Right lung (tissue), 5 donors: Measurements from ENCODE around the gene CMTM8. TPM values are rescaled to one million over a fixed set of nuclear protein-coding genes. Genes with fewer than 3 reads are reported as not detected.

ENCODE experiments used
- DNase-seq, 2 donors: peaks; one replicate each; pipeline ENCODE4 v3.0.0-alpha.2; 2013
- polyA plus RNA-seq, 5 donors: library from polyadenylated mRNA; unstranded; fragments of 120-200 nt; gene quantifications; one replicate each; pipeline versions ENCODE4 v1.2.1 to v1.2.3, GENCODE V29; 2013; ENCODE audit warnings: inconsistent platforms in 1 of 5, low replicate concordance in 1 of 5; ENCODE audit not compliant: insufficient read length in 5 of 5, insufficient read depth in 1 of 5

CMTM8 gene
- polyA plus RNA-seq, 5 donors, result 12.1 to 15.6 (median 13.9) TPM

DNA sequence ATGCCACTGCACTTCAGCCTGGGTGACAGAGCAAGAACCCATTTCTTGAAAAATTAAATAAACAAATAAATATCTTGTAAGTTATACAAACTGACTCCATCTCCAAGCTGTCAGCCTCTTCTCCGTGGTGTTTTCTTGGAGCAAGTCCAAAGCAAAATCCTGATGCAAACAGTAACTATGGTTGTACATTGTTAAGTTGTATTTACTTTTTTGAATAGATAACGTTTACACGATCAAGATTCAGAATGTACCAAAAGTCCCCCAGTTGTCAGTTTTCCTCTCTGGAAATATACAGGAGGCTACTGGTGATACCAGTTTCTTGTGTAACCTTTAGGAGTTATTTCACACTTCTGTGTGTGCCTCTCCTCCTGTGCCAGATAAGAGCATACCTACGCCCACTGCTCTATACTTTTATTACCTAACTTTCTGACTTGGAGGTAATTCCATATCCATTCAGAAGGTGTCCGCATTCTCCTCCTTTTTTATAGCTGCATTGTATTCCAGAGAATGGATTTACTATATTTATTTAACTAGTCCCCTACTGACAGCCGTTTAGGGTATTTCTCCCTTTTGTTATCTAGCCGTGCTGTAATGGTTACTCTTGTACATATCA, 167.3 kb downstream of the CMTM8 start:
- no peak for DNase-seq

DNA sequence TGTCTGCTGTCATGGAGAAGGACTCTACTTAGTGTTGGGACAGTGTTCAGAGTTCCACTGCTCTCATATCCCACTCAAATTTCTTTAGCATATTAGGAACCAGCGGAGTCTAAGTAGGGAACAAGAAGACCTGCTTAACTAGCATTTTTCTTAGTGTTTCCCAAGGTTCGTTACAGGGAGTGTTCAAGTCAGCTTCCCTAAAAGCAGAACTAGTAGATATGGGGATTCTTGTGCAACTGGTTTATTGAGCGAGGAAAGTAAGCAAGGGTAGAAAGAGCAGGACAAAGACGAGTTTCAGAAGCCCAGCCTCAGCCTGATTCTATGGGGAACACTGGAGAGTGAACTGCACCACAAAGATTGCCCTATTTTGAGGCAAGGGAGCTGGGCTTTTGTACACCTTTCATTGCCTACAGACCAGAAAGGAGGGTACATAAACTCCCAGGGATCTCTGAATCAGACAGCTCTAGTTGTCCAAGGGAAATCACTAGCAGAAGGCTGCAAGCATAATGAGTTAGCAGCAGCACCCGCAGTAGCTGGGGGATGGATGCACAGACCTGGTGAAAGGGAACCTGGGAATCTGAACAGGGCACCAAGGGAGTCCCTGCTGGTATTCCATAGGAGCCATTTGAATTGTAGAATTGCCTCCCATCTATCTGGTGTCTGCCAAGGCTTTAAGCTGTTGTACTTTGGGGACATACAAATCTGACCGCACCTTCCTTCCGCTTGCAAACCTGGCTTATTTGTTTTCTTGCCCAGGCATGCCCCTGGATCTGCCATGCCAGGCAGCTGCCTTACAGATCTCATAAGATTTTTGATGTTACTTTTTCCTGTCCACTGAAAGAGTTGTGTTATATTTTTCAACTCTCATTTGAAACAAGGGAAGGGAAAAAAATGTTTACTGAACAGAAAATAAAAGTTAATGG, 168.3 kb downstream of the CMTM8 start:
- DNase-seq, result no peak

DNA sequence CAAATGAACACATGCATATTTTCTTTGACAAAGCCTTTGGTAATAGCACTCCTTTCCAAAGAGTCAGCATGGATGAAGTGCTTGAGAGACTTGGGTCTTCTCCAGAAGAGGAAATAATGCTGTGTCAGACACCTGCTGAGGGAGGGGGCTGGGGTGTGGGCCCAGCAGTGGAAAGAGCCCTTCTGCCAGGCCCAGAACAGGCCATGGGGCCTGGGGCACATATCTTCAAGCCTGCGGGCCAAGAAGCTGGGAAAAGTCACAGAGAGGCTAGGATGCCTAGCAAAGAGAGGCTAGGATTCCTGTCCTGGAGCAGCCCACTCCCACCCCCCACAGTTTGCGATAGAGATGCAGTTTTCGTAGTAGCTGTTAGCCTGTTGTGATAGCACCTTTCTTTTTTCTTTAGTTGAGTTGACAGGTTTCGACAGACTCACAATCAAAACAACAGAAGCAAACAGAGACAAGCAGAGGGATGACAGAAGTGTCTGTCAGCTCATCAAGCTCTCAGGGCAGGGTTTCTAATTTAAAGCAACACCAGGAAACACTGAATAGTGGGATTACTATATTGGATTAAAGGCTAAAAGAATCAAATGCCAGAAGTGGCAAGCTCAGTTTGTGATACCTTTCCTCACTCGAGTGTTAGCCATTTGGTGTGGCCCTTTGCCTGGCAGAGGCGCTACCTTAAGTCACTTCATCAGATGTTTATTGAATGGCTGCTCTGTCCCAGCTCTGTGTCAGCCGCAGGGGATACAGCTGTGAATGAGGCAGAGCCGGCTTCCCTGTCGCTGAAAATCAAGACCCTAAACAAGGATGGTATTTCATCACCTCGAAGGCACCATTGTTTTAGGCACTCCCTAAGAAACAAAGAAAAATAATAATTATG, 172.1 kb downstream of the CMTM8 start:
- no peak for DNase-seq

DNA sequence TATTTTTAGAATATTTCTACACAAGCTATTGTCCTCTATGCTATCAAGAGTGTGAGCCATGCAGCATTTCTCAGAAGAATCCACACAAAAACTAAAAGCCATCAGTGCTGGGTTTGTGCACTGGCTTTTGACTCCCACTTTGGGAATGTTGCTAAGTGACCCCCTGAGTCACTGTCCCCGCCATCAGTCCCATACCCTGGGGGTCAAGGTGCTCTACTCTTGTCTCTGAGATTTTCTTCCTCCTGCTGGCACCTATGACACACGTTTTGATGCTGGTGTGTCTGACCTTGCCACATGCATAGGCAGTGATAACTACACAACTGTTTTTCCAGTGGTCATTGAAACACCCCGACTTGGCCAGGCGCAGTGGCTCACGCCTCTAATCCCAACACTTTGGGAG, 173.0 kb downstream of the CMTM8 start:
- DNase-seq, result no peak

- DNase-seq, result no peak
These were observed 174.4 kb downstream of the CMTM8 start for GRCh38 chr3:32412887-32413286.

DNA sequence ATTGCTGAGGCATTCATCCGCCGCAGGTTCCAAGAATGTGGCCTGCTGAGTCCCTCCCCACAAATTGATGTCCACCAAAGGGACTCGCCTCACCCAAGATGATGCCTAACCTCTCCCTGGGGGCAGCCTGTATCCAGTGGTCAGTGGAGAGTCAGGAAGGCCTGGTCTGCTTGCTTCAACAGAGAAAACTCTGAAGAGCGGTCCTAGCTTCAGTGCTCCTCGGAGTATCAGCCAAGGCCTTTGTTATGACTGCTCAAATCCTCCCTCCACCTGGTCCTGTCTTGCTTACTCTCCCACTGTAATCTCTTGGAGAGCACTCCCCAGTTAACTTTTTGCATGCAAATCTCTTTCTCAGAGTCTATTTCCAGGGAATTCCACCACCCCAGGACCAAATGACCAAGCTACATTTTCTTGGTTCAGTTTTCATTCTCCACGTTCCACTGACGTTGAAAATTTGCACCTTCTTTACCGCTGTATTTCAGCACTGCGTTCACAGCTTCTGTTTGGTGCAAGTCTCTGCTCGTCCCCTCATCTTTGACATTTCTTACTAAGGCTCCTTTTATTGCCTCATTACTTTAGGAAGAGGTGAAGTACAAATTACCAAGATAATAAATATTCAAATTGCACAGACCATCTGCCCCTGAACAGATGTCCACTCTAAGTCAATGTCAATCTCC, 175.5 kb downstream of the CMTM8 start:
- DNase-seq, result no peak

- DNase-seq, result no peak
These were observed 176.2 kb downstream of the CMTM8 start for GRCh38 chr3:32414522-32415202.

GRCh38 chr3:32419742-32420125, 181.3 kb downstream of the CMTM8 start:
- DNase-seq, result no peak

Other genes starting within 250 kb of the CMTM8 start
- 10 to 100 TPM; 32.2 to 44.8 (median 40.7) TPM for gene GPD1L, start 132.1 kb upstream of the CMTM8 start, polyA plus RNA-seq
- gene CMTM7, start 153.2 kb downstream of the CMTM8 start, polyA plus RNA-seq, result 10 to 100 TPM; 65.5 to 73.0 (median 69.4) TPM